ENCODE results near the gene GPR37.

- no peak for TF ChIP-seq CTCF (IDR thresholded peaks at IDR 0.05)
- no peak for TF ChIP-seq EZH2 (IDR thresholded peaks at IDR 0.05)
Observed at GRCh38 chr7:124758327-124758726, 7.3 kb downstream of the GPR37 start.

Measured in neural progenitor cell (in vitro differentiated cells).